Measurements from ENCODE around the gene EEFSEC. TPM values are rescaled to one million over a fixed set of nuclear protein-coding genes. Genes with fewer than 3 reads are reported as not detected.

The EEFSEC gene
- total and polyA plus RNA-seq, 2 of the 8 experiments (the other 6 are each of a cell fraction or from before 2014, with no cell fraction given) = 13.1 to 19.8 TPM

- no peak for TF ChIP-seq USF2 (IDR thresholded peaks at IDR 0.05; ENCODE audit: low read length)
- TF ChIP-seq MAX (IDR thresholded peaks at IDR 0.05) = no peak
- no peak for TF ChIP-seq SP4 (IDR thresholded peaks at IDR 0.05; ENCODE audit: low read length)
- no peak for TF ChIP-seq HDAC2 (IDR thresholded peaks at IDR 0.05; ENCODE audit: borderline replicate concordance in 1 of 2, low read depth in 2 of 2, low read length in 2 of 2)
- no peak for TF ChIP-seq KDM5A (IDR thresholded peaks at IDR 0.05; ENCODE audit: low read length)
- TF ChIP-seq CHD2 (IDR thresholded peaks at IDR 0.05; ENCODE audit: low read length) = no peak
These were observed 84.9 kb downstream of the EEFSEC start (continued) for GRCh38 chr3:128238184-128238489.
